HG02798 (cell line): ENCODE data around the gene SLC6A19.
"Not testable (repeated sequence)": the region's sequence is repeated elsewhere in the genome, so short reads cannot be mapped to it uniquely, and the experiment has no call there.

Experiments
- ATAC-seq: cut with Tn5 transposase; IDR thresholded peaks from one replicate; pipeline ENCODE4 v1.9.1; 2021; ENCODE audit warnings: mild to moderate bottlenecking; ENCODE audit not compliant: unreplicated experiment, poor library complexity

The SLC6A19 gene

GRCh38 chr5:1201327-1202025, at the start of gene SLC6A19:
Gene SLC6A19, plus strand, starts transcription at chr5:1201595. Its CDS starts 56 bp downstream, at chr5:1201651.
- no peak for ATAC-seq

- ATAC-seq: no peak
Observed at GRCh38 chr5:1152156-1152555, 49.2 kb upstream of the SLC6A19 start.

- ATAC-seq: no peak
Observed at GRCh38 chr5:1152771-1153282, 48.6 kb upstream of the SLC6A19 start.

GRCh38 chr5:1153428-1153827, 48.0 kb upstream of the SLC6A19 start:
- ATAC-seq: no peak

GRCh38 chr5:1155191-1156032, 46.0 kb upstream of the SLC6A19 start:
- no peak for ATAC-seq

- no peak for ATAC-seq
Observed at GRCh38 chr5:1156033-1156753, 45.2 kb upstream of the SLC6A19 start.

- no peak for ATAC-seq
Observed at GRCh38 chr5:1156754-1157460, 44.5 kb upstream of the SLC6A19 start.

GRCh38 chr5:1157461-1157986, 43.9 kb upstream of the SLC6A19 start:
- ATAC-seq: not testable (repeated sequence)

- ATAC-seq: no peak
Observed at GRCh38 chr5:1158647-1159340, 42.6 kb upstream of the SLC6A19 start.

GRCh38 chr5:1159341-1159675, 42.1 kb upstream of the SLC6A19 start:
- ATAC-seq: no peak

- ATAC-seq: no peak
Observed at GRCh38 chr5:1159774-1160406, 41.5 kb upstream of the SLC6A19 start.

- ATAC-seq: no peak
Observed at GRCh38 chr5:1161108-1161832, 40.1 kb upstream of the SLC6A19 start.

- no peak for ATAC-seq
Observed at GRCh38 chr5:1161833-1162229, 39.6 kb upstream of the SLC6A19 start.

- no peak for ATAC-seq
Observed at GRCh38 chr5:1162276-1162675, 39.1 kb upstream of the SLC6A19 start.

- no peak for ATAC-seq
Observed at GRCh38 chr5:1162751-1163150, 38.6 kb upstream of the SLC6A19 start.

GRCh38 chr5:1163366-1163765, 38.0 kb upstream of the SLC6A19 start:
- no peak for ATAC-seq

GRCh38 chr5:1163879-1164278, 37.5 kb upstream of the SLC6A19 start:
- ATAC-seq: no peak
